NCI-H510A treated with DMSO at 0.1 percent for 48 hours (cell line): ENCODE measurements around the gene MAGEA12.
"Not testable (repeated sequence)": the region's sequence is repeated elsewhere in the genome, so short reads cannot be mapped to it uniquely, and the experiment has no call there.

Experiments used
- DNase-seq: peaks from one replicate; lab custom pipeline; 2025; lab: John Stamatoyannopoulos, UW

The MAGEA12 gene

GRCh38 chrX:152733261-152733975, at the start of gene MAGEA12, which contains the start of gene CSAG1:
MAGEA12 (plus strand) TSS chrX:152733757; CDS start chrX:152736162, 2,405 bp downstream.
CSAG1 (minus strand) TSS chrX:152733721; CDS start chrX:152732460, 1,261 bp downstream.
- DNase-seq = peak; percentile 60

- not testable (repeated sequence) for DNase-seq
Observed at GRCh38 chrX:152697952-152698931, 35.3 kb upstream of the MAGEA12 start, which contains the start of gene MAGEA3. MAGEA3 (plus strand) TSS chrX:152698794; CDS start chrX:152700833, 2,039 bp downstream.

GRCh38 chrX:152700390-152700789, 33.2 kb upstream of the MAGEA12 start:
- not testable (repeated sequence) for DNase-seq

GRCh38 chrX:152706500-152706899, 27.1 kb upstream of the MAGEA12 start:
- not testable (repeated sequence) for DNase-seq

DNA sequence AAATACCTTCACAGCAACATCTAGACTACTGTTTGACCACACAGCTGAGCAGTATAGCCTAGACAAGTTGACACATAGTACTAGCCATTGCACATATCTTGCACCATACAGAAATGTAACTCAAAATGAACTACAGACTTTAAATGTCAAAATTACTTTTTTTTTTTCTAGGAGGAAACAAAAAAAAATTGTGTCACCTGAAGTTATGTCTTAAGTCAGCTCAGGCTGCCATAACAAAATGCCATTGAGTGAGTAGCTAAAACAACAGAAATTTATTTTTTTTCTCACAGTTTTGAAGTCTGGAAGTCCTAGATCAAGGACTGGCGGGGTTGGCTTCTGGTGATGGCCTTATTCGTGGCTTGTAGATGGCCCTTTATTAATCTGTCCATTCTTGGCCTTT, 24.4 kb upstream of the MAGEA12 start, which contains the start of gene CSAG2:
CSAG2 (minus strand) TSS at position 101 of the 400 bp plus-strand sequence. CDS start 161 bp downstream, outside the sequence.
- not testable (repeated sequence) for DNase-seq

DNA sequence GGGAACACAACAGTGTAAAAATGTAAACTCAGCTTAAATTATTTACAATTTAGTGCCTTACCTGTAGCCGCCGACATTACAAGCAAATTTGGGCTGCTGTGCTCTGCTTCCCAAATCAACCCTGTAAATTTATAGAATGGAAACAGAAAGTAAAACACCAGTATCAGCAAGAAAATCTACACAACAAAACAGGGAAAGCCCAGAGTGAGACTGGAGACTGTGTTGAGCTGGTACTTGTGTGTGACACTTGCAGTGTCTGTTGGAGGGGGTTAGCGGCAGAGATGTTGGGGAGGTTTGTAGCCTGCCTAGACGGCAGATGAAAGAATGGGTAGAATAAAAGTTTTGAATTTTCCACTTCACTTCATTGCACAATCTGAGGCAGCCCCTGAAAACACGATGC, 20.4 kb upstream of the MAGEA12 start:
- not testable (repeated sequence) for DNase-seq

DNA sequence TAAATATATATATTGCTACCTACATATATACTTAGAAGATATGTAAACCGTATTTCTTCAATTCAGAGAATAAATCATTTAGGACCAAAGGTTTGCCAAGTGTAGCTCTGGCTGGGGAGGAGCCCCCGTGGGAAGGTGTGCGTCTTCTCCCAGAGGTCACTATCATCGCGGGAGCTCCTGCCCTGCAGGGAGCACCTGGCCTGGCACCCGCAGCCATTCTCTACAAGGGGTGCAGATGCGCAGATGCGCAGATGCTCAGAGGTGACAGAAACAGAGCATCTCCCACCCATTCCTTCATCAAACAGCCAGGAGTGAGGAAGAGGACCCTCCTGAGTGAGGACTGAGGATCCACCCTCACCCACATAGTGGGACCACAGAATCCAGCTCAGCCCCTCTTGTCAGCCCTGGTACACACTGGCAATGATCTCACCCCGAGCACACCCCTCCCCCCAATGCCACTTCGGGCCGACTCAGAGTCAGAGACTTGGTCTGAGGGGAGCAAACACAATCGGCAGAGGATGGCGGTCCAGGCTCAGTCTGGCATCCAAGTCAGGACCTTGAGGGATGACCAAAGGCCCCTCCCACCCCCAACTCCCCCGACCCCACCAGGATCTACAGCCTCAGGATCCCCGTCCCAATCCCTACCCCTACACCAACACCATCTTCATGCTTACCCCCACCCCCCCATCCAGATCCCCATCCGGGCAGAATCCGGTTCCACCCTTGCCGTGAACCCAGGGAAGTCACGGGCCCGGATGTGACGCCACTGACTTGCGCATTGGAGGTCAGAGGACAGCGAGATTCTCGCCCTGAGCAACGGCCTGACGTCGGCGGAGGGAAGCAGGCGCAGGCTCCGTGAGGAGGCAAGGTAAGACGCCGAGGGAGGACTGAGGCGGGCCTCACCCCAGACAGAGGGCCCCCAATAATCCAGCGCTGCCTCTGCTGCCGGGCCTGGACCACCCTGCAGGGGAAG, 19.5 kb upstream of the MAGEA12 start, which contains the start of gene MAGEA2B:
MAGEA2B (plus strand) TSS at position 814 of the 973 bp plus-strand sequence. CDS start 2,479 bp downstream, outside the sequence.
- DNase-seq = not testable (repeated sequence)

GRCh38 chrX:152725409-152725808, 8.1 kb upstream of the MAGEA12 start:
- DNase-seq = no peak

GRCh38 chrX:152734143-152734858, 744 bp downstream of the MAGEA12 start:
- not testable (repeated sequence) for DNase-seq

GRCh38 chrX:152735101-152735500, 1.5 kb downstream of the MAGEA12 start:
- DNase-seq = no peak

DNA sequence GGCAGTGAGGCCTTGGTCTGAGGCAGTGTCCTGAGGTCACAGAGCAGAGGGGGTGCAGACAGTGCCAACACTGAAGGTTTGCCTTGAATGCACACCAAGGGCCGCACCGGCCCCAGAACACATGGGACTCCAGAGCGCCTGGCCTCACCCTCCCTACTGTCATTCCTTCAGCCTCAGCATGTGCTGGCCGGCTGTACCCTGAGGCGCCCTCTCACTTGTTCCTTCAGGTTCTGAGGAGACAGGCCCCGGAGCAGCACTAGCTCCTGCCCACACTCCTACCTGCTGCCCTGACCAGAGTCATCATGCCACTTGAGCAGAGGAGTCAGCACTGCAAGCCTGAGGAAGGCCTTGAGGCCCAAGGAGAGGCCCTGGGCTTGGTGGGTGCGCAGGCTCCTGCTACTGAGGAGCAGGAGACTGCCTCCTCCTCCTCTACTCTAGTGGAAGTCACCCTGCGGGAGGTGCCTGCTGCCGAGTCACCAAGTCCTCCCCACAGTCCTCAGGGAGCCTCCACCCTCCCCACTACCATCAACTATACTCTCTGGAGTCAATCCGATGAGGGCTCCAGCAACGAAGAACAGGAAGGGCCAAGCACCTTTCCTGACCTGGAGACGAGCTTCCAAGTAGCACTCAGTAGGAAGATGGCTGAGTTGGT, 2.4 kb downstream of the MAGEA12 start:
- DNase-seq = no peak

DNA sequence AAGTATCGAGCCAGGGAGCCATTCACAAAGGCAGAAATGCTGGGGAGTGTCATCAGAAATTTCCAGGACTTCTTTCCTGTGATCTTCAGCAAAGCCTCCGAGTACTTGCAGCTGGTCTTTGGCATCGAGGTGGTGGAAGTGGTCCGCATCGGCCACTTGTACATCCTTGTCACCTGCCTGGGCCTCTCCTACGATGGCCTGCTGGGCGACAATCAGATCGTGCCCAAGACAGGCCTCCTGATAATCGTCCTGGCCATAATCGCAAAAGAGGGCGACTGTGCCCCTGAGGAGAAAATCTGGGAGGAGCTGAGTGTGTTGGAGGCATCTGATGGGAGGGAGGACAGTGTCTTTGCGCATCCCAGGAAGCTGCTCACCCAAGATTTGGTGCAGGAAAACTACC, 3.0 kb downstream of the MAGEA12 start:
- not testable (repeated sequence) for DNase-seq

DNA sequence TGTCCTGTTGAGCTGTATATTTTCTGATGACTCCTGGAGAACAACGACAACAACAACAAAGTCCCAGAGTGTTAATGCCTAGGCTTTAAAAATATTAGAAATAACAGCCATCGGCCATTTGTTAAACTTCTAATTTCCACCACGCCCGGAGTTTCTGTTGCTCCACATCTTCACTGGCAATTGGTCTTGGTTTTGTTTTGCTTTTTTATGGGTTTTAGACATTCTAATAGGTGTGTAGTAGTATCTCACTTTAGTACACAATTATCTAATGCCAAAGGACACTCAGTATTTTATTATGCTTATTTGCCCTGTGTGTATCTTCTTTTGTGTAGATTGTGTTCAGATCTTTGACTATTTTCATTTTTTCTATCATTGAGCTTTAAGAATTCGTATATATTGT, 5.0 kb downstream of the MAGEA12 start:
- DNase-seq = no peak

DNA sequence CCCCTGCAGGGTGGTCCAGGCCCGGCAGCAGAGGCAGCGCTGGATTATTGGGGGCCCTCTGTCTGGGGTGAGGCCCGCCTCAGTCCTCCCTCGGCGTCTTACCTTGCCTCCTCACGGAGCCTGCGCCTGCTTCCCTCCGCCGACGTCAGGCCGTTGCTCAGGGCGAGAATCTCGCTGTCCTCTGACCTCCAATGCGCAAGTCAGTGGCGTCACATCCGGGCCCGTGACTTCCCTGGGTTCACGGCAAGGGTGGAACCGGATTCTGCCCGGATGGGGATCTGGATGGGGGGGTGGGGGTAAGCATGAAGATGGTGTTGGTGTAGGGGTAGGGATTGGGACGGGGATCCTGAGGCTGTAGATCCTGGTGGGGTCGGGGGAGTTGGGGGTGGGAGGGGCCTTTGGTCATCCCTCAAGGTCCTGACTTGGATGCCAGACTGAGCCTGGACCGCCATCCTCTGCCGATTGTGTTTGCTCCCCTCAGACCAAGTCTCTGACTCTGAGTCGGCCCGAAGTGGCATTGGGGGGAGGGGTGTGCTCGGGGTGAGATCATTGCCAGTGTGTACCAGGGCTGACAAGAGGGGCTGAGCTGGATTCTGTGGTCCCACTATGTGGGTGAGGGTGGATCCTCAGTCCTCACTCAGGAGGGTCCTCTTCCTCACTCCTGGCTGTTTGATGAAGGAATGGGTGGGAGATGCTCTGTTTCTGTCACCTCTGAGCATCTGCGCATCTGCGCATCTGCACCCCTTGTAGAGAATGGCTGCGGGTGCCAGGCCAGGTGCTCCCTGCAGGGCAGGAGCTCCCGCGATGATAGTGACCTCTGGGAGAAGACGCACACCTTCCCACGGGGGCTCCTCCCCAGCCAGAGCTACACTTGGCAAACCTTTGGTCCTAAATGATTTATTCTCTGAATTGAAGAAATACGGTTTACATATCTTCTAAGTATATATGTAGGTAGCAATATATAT, 20.4 kb downstream of the MAGEA12 start, which contains the start of gene MAGEA2:
MAGEA2 (minus strand) TSS at position 157 of the 965 bp plus-strand sequence. CDS start 2,479 bp downstream, outside the sequence.
- not testable (repeated sequence) for DNase-seq

DNA sequence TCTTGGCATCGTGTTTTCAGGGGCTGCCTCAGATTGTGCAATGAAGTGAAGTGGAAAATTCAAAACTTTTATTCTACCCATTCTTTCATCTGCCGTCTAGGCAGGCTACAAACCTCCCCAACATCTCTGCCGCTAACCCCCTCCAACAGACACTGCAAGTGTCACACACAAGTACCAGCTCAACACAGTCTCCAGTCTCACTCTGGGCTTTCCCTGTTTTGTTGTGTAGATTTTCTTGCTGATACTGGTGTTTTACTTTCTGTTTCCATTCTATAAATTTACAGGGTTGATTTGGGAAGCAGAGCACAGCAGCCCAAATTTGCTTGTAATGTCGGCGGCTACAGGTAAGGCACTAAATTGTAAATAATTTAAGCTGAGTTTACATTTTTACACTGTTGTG, 21.3 kb downstream of the MAGEA12 start:
- DNase-seq = not testable (repeated sequence)

GRCh38 chrX:152758918-152759317, 25.4 kb downstream of the MAGEA12 start, which contains the start of gene CSAG3:
CSAG3 (plus strand) TSS chrX:152759218.
- DNase-seq = not testable (repeated sequence)

- DNase-seq = not testable (repeated sequence)
Observed at GRCh38 chrX:152759544-152759943, 26.0 kb downstream of the MAGEA12 start.

DNA sequence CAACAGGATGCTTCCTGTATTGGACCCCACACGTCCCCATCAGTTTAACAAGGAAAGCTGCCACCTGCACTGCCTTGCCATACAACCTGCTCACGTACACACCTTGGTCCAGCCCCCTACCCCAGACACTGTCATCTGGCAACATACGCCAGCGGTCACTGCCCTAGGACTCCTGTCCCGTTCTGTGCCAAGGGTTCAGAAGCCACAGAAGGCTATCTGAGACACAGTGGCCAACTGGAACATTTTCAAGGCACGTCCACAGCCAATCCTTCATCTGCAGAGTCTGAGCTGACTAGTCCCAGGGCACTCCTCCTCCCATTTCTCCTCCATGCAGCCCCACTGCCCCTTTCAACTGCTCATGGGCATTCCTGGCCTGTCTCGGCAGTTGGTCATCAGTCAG, 28.0 kb downstream of the MAGEA12 start:
- not testable (repeated sequence) for DNase-seq
